Amniotic epithelial cell (primary cell): ENCODE results near the gene TRIM34.
"Not testable (repeated sequence)": the region's sequence is repeated elsewhere in the genome, so short reads cannot be mapped to it uniquely, and the experiment has no call there.

Source experiments
- DNase-seq: peaks from one replicate; pipeline ENCODE4 v3.0.0-alpha.2; 2010; ENCODE audit warnings: low read depth

Gene TRIM34

GRCh38 chr11:5620651-5621521, 3.9 kb upstream of the TRIM34 start:
- DNase-seq, result peak; percentile 92

- no peak for DNase-seq
These were observed 3.2 kb upstream of the TRIM34 start for GRCh38 chr11:5621580-5621979.

GRCh38 chr11:5622802-5623201, 2.0 kb upstream of the TRIM34 start:
- no peak for DNase-seq

- no peak for DNase-seq
These were observed 480 bp downstream of the TRIM34 start for GRCh38 chr11:5625281-5625680.

- peak; percentile 70 for DNase-seq
These were observed 1.4 kb downstream of the TRIM34 start for GRCh38 chr11:5626196-5626595.

- DNase-seq, result peak; percentile 55
These were observed 6.6 kb downstream of the TRIM34 start for GRCh38 chr11:5631417-5631816.

GRCh38 chr11:5631969-5632635, 7.3 kb downstream of the TRIM34 start:
- DNase-seq, result no peak

GRCh38 chr11:5639953-5640352, 15.2 kb downstream of the TRIM34 start:
- DNase-seq, result no peak

GRCh38 chr11:5643585-5643984, 18.8 kb downstream of the TRIM34 start:
- peak; percentile 45 for DNase-seq

- DNase-seq, result no peak
These were observed 21.3 kb downstream of the TRIM34 start for GRCh38 chr11:5646139-5646538.

GRCh38 chr11:5655474-5655873, 30.7 kb downstream of the TRIM34 start:
- no peak for DNase-seq

- DNase-seq, result not testable (repeated sequence)
These were observed 32.2 kb downstream of the TRIM34 start for GRCh38 chr11:5656956-5657355.

- no peak for DNase-seq
These were observed 33.5 kb downstream of the TRIM34 start for GRCh38 chr11:5658318-5658717.

- DNase-seq, result no peak
These were observed 38.7 kb downstream of the TRIM34 start for GRCh38 chr11:5663511-5663910.

- no peak for DNase-seq
These were observed 40.3 kb downstream of the TRIM34 start for GRCh38 chr11:5665051-5665570.

- no peak for DNase-seq
These were observed 41.1 kb downstream of the TRIM34 start for GRCh38 chr11:5665746-5666401.

GRCh38 chr11:5666402-5666793, 41.6 kb downstream of the TRIM34 start:
- DNase-seq, result peak; percentile 21

- DNase-seq, result no peak
These were observed 47.0 kb downstream of the TRIM34 start for GRCh38 chr11:5671831-5672230.

GRCh38 chr11:5674391-5674790, 49.6 kb downstream of the TRIM34 start:
- DNase-seq, result no peak

GRCh38 chr11:5679811-5680210, 55.0 kb downstream of the TRIM34 start:
- DNase-seq, result peak; percentile 15

- DNase-seq, result not testable (repeated sequence)
These were observed 58.2 kb downstream of the TRIM34 start for GRCh38 chr11:5682890-5683441.

GRCh38 chr11:5683620-5684019, 58.8 kb downstream of the TRIM34 start:
- not testable (repeated sequence) for DNase-seq
